Mesendoderm (in vitro differentiated cells): ENCODE results near the gene CDH20.

Experiments used
- DNase-seq: peaks from one replicate; pipeline ENCODE4 v3.0.0; 2013
- H2AK5ac ChIP-seq: 2 replicates; pipeline ENCODE4 v1.6.1; 2013; ENCODE audit warnings: low read length, inconsistent platforms
- H2BK120ac ChIP-seq: 2 replicates; pipeline ENCODE4 v1.6.1; 2013; ENCODE audit warnings: low read depth, mild to moderate bottlenecking, low read length, moderate library complexity, mixed read lengths
- H2BK15ac ChIP-seq: replicated peaks from 2 replicates; pipeline ENCODE4 v1.6.1; 2013; ENCODE audit warnings: low read depth, mild to moderate bottlenecking, moderate library complexity
- H2BK5ac ChIP-seq: 2 replicates; pipeline ENCODE4 v1.6.1; 2013; ENCODE audit warnings: low read length, inconsistent platforms
- H3K18ac ChIP-seq: 2 replicates; pipeline ENCODE4 v1.6.1; 2013; ENCODE audit warnings: mild to moderate bottlenecking, low read length, mixed read lengths
- H3K23ac ChIP-seq: one replicate; pipeline ENCODE4 v1.6.1; 2013; ENCODE audit warnings: low read length
- H3K27ac ChIP-seq: 2 replicates; pipeline ENCODE4 v1.5.1; 2013; ENCODE audit warnings: low read depth, mild to moderate bottlenecking, inconsistent platforms, low read length, moderate library complexity
- H3K27me3 ChIP-seq: 2 replicates; pipeline ENCODE4 v1.6.1; 2013; ENCODE audit warnings: low read length, control low read depth, mild to moderate bottlenecking, inconsistent platforms; ENCODE audit not compliant: insufficient read depth, poor library complexity
- H3K36me3 ChIP-seq: 2 replicates; pipeline ENCODE4 v1.6.1; 2013; ENCODE audit warnings: low read length, inconsistent platforms; ENCODE audit not compliant: control insufficient read depth, insufficient read depth
- H3K4ac ChIP-seq: one replicate; pipeline ENCODE4 v1.6.1; 2013; ENCODE audit warnings: low read depth, mild to moderate bottlenecking, low read length, moderate library complexity
- H3K4me1 ChIP-seq: 2 replicates; pipeline ENCODE4 v1.6.1; 2013; ENCODE audit warnings: low read depth, low read length, inconsistent platforms; ENCODE audit not compliant: control insufficient read depth
- H3K4me2 ChIP-seq: 2 replicates; pipeline ENCODE4 v1.6.1; 2013; ENCODE audit warnings: low read length
- H3K4me3 ChIP-seq: 2 replicates; pipeline ENCODE4 v1.5.1; 2013; ENCODE audit warnings: mild to moderate bottlenecking, low read length
- H3K56ac ChIP-seq: one replicate; pipeline ENCODE4 v1.6.1; 2013; ENCODE audit warnings: low read length
- H3K79me1 ChIP-seq: 2 replicates; pipeline ENCODE4 v1.6.1; 2013; ENCODE audit warnings: low read length, inconsistent platforms
- H3K79me2 ChIP-seq: 2 replicates; pipeline ENCODE4 v1.6.1; 2013; ENCODE audit warnings: mild to moderate bottlenecking, low read length; ENCODE audit not compliant: control insufficient read depth, insufficient read depth
- H3K9ac ChIP-seq: 2 replicates; pipeline ENCODE4 v1.6.1; 2013; ENCODE audit warnings: low read length, inconsistent platforms
- H4K5ac ChIP-seq: one replicate; pipeline ENCODE4 v1.6.1; 2013; ENCODE audit warnings: low read length
- H4K8ac ChIP-seq: one replicate; pipeline ENCODE4 v1.6.1; 2013; ENCODE audit warnings: low read depth, mild to moderate bottlenecking, control low read depth, low read length, moderate library complexity
- WGBS: extraction: QIAGEN DNeasy Blood & Tissue Kit; methylation state at CpG from one replicate; pipeline ENCODE4 v1.1.7; 2013; ENCODE audit warnings: low lambda C conversion rate, missing lambda C conversion rate; ENCODE audit not compliant: insufficient coverage; ENCODE audit errors: extremely low coverage; 5-methylcytosine and 5-hydroxymethylcytosine counted together

CDH20 gene

DNA sequence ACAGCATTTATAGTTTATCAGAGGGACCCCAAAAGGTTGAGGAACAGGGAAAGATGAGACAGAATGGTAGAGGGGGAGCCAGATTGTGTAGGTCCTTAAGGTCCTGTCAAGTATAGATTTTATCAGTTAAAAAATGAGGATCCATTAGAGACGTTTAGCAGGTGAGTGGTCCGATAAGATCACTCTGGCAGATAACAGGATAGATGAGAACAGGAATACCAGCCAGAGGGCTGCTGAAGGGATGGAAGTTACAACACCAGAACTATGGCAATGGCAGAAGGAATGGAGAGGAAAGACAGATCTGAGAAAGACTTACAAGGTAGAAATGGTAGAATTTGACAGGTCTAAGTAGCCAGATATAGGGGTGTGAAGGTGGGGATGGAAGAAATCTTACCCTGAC, 141.7 kb downstream of the CDH20 start:
- no peaks in the 10 kb centered on the region for H3K79me1 ChIP-seq
- H3K18ac ChIP-seq = no peak overlapping the region
- no peak for DNase-seq
- no peak overlapping the region for H3K9ac ChIP-seq
- no peak overlapping the region for H4K5ac ChIP-seq
- H2BK5ac ChIP-seq = no peak overlapping the region
- no peak overlapping the region for H3K4me3 ChIP-seq
- no peak overlapping the region for H4K8ac ChIP-seq
- no CpG with 5 or more reads among the region's 2 CpGs for WGBS
- no peaks in the 10 kb centered on the region for H3K4me1 ChIP-seq
- no peak overlapping the region for H3K56ac ChIP-seq
- no peak overlapping the region for H3K23ac ChIP-seq
- no peak overlapping the region for H2BK120ac ChIP-seq
- no peaks in the 10 kb centered on the region for H3K36me3 ChIP-seq
- H3K79me2 ChIP-seq = no peaks in the 10 kb centered on the region
- H3K27me3 ChIP-seq = no peaks in the 10 kb centered on the region
- H3K4ac ChIP-seq = no peak overlapping the region
- H3K27ac ChIP-seq = no peak overlapping the region
- H3K4me2 ChIP-seq = no peak overlapping the region
- H2BK15ac ChIP-seq = no peak overlapping the region
- H2AK5ac ChIP-seq = no peak overlapping the region

DNA sequence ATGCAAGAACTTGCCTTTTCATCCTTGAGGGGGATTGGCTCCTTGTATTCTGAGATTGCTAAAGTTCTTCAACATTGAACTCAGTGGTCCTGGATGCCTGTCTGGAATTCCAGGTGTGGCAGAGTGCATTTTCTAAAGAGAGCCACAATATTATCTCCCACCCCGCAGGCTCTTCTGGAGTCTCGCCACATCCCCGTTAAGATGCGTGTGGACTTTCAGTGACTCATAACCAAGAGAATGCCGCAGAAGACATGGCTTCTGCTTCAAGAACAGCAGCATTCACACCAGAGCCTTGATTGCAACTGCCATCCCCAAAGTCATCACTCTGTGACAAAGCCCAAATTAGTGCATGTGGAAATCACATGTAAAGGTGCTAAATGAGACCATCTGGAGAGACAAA, 142.7 kb downstream of the CDH20 start:
- Histone ChIP-seq H3K79me1 (no peaks in the 10 kb centered on the region), H3K4me2 (no peak overlapping the region), H3K36me3 (no peaks in the 10 kb centered on the region), H2BK5ac (no peak overlapping the region), H3K4me1 (no peaks in the 10 kb centered on the region), H3K23ac (no peak overlapping the region), H3K56ac (no peak overlapping the region), H3K4me3 (no peak overlapping the region), H3K4ac (no peak overlapping the region), H4K5ac (no peak overlapping the region), H3K79me2 (no peaks in the 10 kb centered on the region), H3K27ac (no peak overlapping the region), H3K18ac (no peak overlapping the region), H2BK15ac (no peak overlapping the region), H2BK120ac (no peak overlapping the region), H3K27me3 (no peaks in the 10 kb centered on the region), H2AK5ac (no peak overlapping the region), H4K8ac (no peak overlapping the region), H3K9ac (no peak overlapping the region)
- WGBS = no CpG with 5 or more reads among the region's 5 CpGs
- no peak for DNase-seq

DNA sequence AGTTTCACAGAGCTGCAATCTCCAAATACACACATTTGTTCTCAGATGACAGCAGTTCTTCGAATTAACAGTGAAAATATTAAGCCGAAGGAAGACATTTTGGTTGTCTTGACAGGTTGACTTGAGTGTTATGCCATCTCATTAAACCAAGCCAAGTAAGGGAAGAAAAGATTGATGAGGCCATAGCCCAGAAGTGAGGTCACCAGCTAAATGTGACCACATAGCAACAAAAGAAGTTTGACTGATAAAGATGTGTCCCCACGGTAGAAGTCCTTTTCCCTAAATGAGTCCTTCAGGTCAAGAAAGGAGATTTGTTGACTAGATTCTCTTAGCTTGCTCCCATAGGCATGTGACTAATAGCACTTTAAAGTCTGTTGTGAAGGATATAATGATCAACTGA, 156.1 kb downstream of the CDH20 start:
- Histone ChIP-seq H3K36me3 (no peaks in the 10 kb centered on the region), H3K79me2 (no peaks in the 10 kb centered on the region), H3K4me2 (no peak overlapping the region), H3K4me1 (no peaks in the 10 kb centered on the region), H4K8ac (no peak overlapping the region), H3K4me3 (no peak overlapping the region), H2AK5ac (no peak overlapping the region), H2BK5ac (no peak overlapping the region), H3K27me3 (no peaks in the 10 kb centered on the region), H3K4ac (no peak overlapping the region), H3K27ac (no peak overlapping the region), H3K23ac (no peak overlapping the region), H2BK15ac (no peak overlapping the region), H3K18ac (no peak overlapping the region), H4K5ac (no peak overlapping the region), H3K9ac (no peak overlapping the region), H3K56ac (no peak overlapping the region), H3K79me1 (no peaks in the 10 kb centered on the region), H2BK120ac (no peak overlapping the region)
- WGBS = no CpG with 5 or more reads among the region's 3 CpGs
- peak; percentile 36 for DNase-seq

DNA sequence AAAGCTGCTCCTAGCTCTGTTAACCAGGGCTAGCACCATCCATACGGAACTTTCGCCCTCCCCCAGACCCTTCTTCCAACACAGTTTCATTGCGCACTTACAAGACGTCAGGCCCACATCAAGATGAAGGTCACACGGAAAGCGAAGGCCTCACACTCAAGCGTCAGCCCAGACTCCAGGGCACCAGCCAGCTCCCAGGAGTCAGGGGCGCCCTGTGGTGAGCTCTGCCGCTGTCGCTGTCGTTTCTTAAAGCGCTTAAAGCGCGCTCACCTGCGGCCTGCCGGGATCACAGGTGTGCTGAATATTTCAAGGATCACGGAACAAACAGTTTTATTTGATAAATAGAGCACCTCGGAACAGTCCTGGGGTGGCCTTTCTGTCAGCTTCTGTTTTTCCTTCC, 163.1 kb downstream of the CDH20 start:
- Histone ChIP-seq H3K27ac (no peak overlapping the region), H4K5ac (no peak overlapping the region), H3K9ac (no peak overlapping the region), H3K79me1 (no peaks in the 10 kb centered on the region), H3K4ac (no peak overlapping the region), H3K56ac (no peak overlapping the region), H3K36me3 (no peaks in the 10 kb centered on the region), H2BK15ac (no peak overlapping the region), H2BK5ac (no peak overlapping the region), H3K18ac (no peak overlapping the region), H3K4me3 (no peak overlapping the region), H3K4me1 (no peaks in the 10 kb centered on the region), H4K8ac (no peak overlapping the region), H2AK5ac (no peak overlapping the region), H3K4me2 (no peak overlapping the region), H3K23ac (no peak overlapping the region), H2BK120ac (no peak overlapping the region), H3K79me2 (no peaks in the 10 kb centered on the region), H3K27me3 (no peaks in the 10 kb centered on the region)
- no CpG with 5 or more reads among the region's 18 CpGs for WGBS
- DNase-seq = no peak

- H4K5ac ChIP-seq = no peak overlapping the region
- H3K79me1 ChIP-seq = no peaks in the 10 kb centered on the region
- H3K36me3 ChIP-seq = no peaks in the 10 kb centered on the region
- no peak overlapping the region for H4K8ac ChIP-seq
- WGBS = no CpG with 5 or more reads among the region's 3 CpGs
- no peak overlapping the region for H3K27ac ChIP-seq
- no peak overlapping the region for H2BK5ac ChIP-seq
- H3K18ac ChIP-seq = no peak overlapping the region
- H2BK15ac ChIP-seq = no peak overlapping the region
- no peak overlapping the region for H3K4ac ChIP-seq
- H3K27me3 ChIP-seq = no peaks in the 10 kb centered on the region
- no peak for DNase-seq
- H3K9ac ChIP-seq = no peak overlapping the region
- no peaks in the 10 kb centered on the region for H3K4me1 ChIP-seq
- no peak overlapping the region for H3K56ac ChIP-seq
- no peak overlapping the region for H3K23ac ChIP-seq
- no peak overlapping the region for H2AK5ac ChIP-seq
- H2BK120ac ChIP-seq = no peak overlapping the region
- H3K79me2 ChIP-seq = no peaks in the 10 kb centered on the region
- H3K4me3 ChIP-seq = no peak overlapping the region
- H3K4me2 ChIP-seq = no peak overlapping the region
Measured at GRCh38 chr18:61497422-61497821, 164.2 kb downstream of the CDH20 start.

GRCh38 chr18:61502472-61502871, 169.2 kb downstream of the CDH20 start:
- no peaks in the 10 kb centered on the region for H3K27me3 ChIP-seq
- no peak overlapping the region for H3K56ac ChIP-seq
- no peak overlapping the region for H2BK120ac ChIP-seq
- H3K4ac ChIP-seq = no peak overlapping the region
- no peaks in the 10 kb centered on the region for H3K79me1 ChIP-seq
- H3K79me2 ChIP-seq = no peaks in the 10 kb centered on the region
- H3K9ac ChIP-seq = no peak overlapping the region
- no peak overlapping the region for H2AK5ac ChIP-seq
- no peak overlapping the region for H3K4me2 ChIP-seq
- WGBS = no CpG with 5 or more reads among the region's 1 CpG
- no peak overlapping the region for H2BK15ac ChIP-seq
- no peak overlapping the region for H3K18ac ChIP-seq
- no peak overlapping the region for H2BK5ac ChIP-seq
- H3K4me3 ChIP-seq = no peak overlapping the region
- H3K4me1 ChIP-seq = no peaks in the 10 kb centered on the region
- H4K5ac ChIP-seq = no peak overlapping the region
- no peak overlapping the region for H3K23ac ChIP-seq
- H4K8ac ChIP-seq = no peak overlapping the region
- no peak overlapping the region for H3K27ac ChIP-seq
- peak; percentile 63 for DNase-seq
- no peaks in the 10 kb centered on the region for H3K36me3 ChIP-seq
